Stimulated activated CD8-positive, alpha-beta memory T cell treated with anti-CD3 and anti-CD28 coated beads, Interleukin-7, amount 100 ng/mL, for 4 hours (primary cell): ENCODE results near the gene VTCN1.

Source experiments
- DNase-seq, 2 donors: peaks; one replicate each; pipeline ENCODE4 v3.0.0-alpha.2; 2020; ENCODE audit warnings: low read depth in 2 of 2

The VTCN1 gene

GRCh38 chr1:117096951-117097408 is 113.7 kb downstream of the VTCN1 start:
- no peak for DNase-seq

DNA sequence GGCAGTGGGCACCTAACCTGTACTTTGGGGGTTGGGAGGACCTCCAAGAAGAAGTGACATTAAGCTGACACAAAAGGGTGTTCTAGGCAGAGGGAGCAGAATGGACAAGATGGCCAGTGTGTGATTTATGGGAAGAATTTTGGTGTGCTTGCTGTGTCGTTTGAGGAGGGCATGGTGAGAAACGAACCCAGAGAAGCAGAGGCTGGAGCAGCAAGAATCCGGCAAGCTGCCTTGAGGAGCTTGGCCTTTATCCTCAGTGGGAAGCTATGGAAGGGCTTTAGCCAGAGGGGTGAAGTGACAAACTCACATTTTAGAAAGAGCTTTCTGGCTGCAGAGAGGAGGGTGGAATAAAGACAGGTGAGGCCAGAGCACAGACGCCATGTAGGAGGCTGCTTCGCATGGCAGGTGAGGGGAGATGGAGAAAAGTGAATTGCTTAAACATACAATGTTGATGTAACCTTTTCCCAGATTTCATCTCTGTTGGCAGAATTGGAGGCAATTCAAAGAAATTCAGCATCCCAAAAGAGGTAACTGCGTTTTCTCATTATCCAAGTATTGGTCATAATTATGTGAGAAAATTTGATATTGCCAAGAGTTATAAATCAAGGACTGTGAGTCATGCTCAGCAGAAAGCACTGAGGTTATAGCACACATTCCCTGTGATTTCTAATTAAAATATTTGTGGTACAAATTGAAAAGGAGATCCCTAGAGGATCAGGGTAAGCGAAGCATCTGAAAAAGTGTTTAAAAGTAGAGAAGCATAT is 115.7 kb downstream of the VTCN1 start:
- no peak for DNase-seq

GRCh38 chr1:117093870-117094621 is 116.7 kb downstream of the VTCN1 start:
- peak; percentile 10 to 15 for DNase-seq
